Stimulated activated CD8-positive, alpha-beta memory T cell treated with anti-CD3 and anti-CD28 coated beads, Interleukin-2, amount 100 ng/mL, for 1 hour (primary cell): ENCODE results near the gene MPDZ.

Source experiments
- DNase-seq, 2 donors: peaks; one replicate each; pipeline ENCODE4 v3.0.0-alpha.2; 2020; ENCODE audit warnings: low read depth in 2 of 2

MPDZ gene

GRCh38 chr9:13279284-13280141 is at the start of gene MPDZ:
Gene MPDZ, minus strand, starts transcription at chr9:13279692. Its CDS starts 29,377 bp downstream, at chr9:13250315.
- no peak for DNase-seq

GRCh38 chr9:13324988-13325387 is 45.5 kb upstream of the MPDZ start:
- DNase-seq = no peak

GRCh38 chr9:13322828-13323550 is 43.5 kb upstream of the MPDZ start:
- no peak for DNase-seq

GRCh38 chr9:13318027-13318426 is 38.5 kb upstream of the MPDZ start:
- no peak for DNase-seq

- DNase-seq = no peak
Observed at GRCh38 chr9:13296972-13297371, 17.5 kb upstream of the MPDZ start.

GRCh38 chr9:13295556-13295955 is 16.1 kb upstream of the MPDZ start:
- DNase-seq = no peak

- DNase-seq = no peak
Observed at GRCh38 chr9:13292782-13293181, 13.3 kb upstream of the MPDZ start.

GRCh38 chr9:13292158-13292557 is 12.7 kb upstream of the MPDZ start:
- DNase-seq = no peak

GRCh38 chr9:13291718-13292117 is 12.2 kb upstream of the MPDZ start:
- no peak for DNase-seq

GRCh38 chr9:13284011-13284410 is 4.5 kb upstream of the MPDZ start:
- DNase-seq = no peak

- DNase-seq = no peak
Observed at GRCh38 chr9:13282998-13283397, 3.5 kb upstream of the MPDZ start.

- DNase-seq = no peak
Observed at GRCh38 chr9:13281356-13282016, 2.0 kb upstream of the MPDZ start.

GRCh38 chr9:13278368-13279246 is 885 bp downstream of the MPDZ start:
- DNase-seq = no peak

GRCh38 chr9:13278023-13278367 is 1.5 kb downstream of the MPDZ start:
- no peak for DNase-seq

GRCh38 chr9:13274886-13275641 is 4.4 kb downstream of the MPDZ start:
- no peak for DNase-seq

- no peak for DNase-seq
Observed at GRCh38 chr9:13270734-13271133, 8.8 kb downstream of the MPDZ start.

GRCh38 chr9:13269589-13270452 is 9.7 kb downstream of the MPDZ start:
- DNase-seq = no peak

- no peak for DNase-seq
Observed at GRCh38 chr9:13268469-13268868, 11.0 kb downstream of the MPDZ start.

- DNase-seq = no peak
Observed at GRCh38 chr9:13267743-13268142, 11.7 kb downstream of the MPDZ start.

GRCh38 chr9:13266167-13266566 is 13.3 kb downstream of the MPDZ start:
- DNase-seq = no peak
